ENCODE results near the gene CD209. TPM values are rescaled to one million over a fixed set of nuclear protein-coding genes. Genes with fewer than 3 reads are reported as not detected.
"Not testable (repeated sequence)": the region's sequence is repeated elsewhere in the genome, so short reads cannot be mapped to it uniquely, and the experiment has no call there.

The CD209 gene
- total RNA-seq, 5 donors from 2014 or later (not counting 1 experiment from before 2014, with no cell fraction given) = 0.07 TPM; not detected in 4

- CTCF ChIA-PET; H3K36me3 ChIP-seq (ENCODE audit: control insufficient read depth in 2 of 2, extremely low read depth in 1 of 2, insufficient read depth in 1 of 2, low read length in 1 of 2); H3K4me3 ChIP-seq (ENCODE audit: control insufficient read depth in 1 of 2, extremely low read depth in 1 of 2, low read length in 1 of 2); H3K4me3 Mint-ChIP-seq; POLR2A ChIA-PET; DNase-seq; H3K27me3 Mint-ChIP-seq; ATAC-seq (replicated peaks in 1 of 4); H3K4me1 ChIP-seq (ENCODE audit: control insufficient read depth in 1 of 2, extremely low read depth in 1 of 2, insufficient read depth in 2 of 2, low read length in 2 of 2); H3K9me3 Mint-ChIP-seq; H3K27ac Mint-ChIP-seq; H3K9me3 ChIP-seq; H3K36me3 Mint-ChIP-seq; H3K27ac ChIP-seq (ENCODE audit: low read length): not testable (repeated sequence)
- WGBS (ENCODE audit: insufficient coverage) = 92% methylated on average over 2 of the region's 2 CpGs
- H3K4me1 Mint-ChIP-seq = peaks cover 8 to 10% (median 8%) of the 10 kb centered on the region in 3 donors
- peaks cover 0 to 40% of the 10 kb centered on the region in 2 experiments for H3K27me3 ChIP-seq (replicated peaks in 1 of 2; ENCODE audit: control insufficient read depth in 2 of 2, extremely low read depth in 1 of 2, insufficient read depth in 2 of 2, low read length in 1 of 2)
Observed at GRCh38 chr19:7765043-7765442, 17.7 kb upstream of the CD209 start.

GRCh38 chr19:7764157-7764556, 16.8 kb upstream of the CD209 start:
- POLR2A ChIA-PET; DNase-seq; CTCF ChIA-PET; H3K27ac Mint-ChIP-seq; H3K9me3 ChIP-seq; H3K4me1 ChIP-seq (ENCODE audit: control insufficient read depth in 1 of 2, extremely low read depth in 1 of 2, insufficient read depth in 2 of 2, low read length in 2 of 2); H3K9me3 Mint-ChIP-seq; H3K27ac ChIP-seq (ENCODE audit: low read length); H3K36me3 ChIP-seq (ENCODE audit: control insufficient read depth in 2 of 2, extremely low read depth in 1 of 2, insufficient read depth in 1 of 2, low read length in 1 of 2); H3K4me3 Mint-ChIP-seq; H3K4me3 ChIP-seq (ENCODE audit: control insufficient read depth in 1 of 2, extremely low read depth in 1 of 2, low read length in 1 of 2); ATAC-seq (replicated peaks in 1 of 4); H3K36me3 Mint-ChIP-seq: not testable (repeated sequence)
- Mint-ChIP-seq H3K27me3 (peaks cover 0 to 10% of the 10 kb centered on the region in 2 donors), H3K4me1 (peaks cover 8 to 10% (median 8%) of the 10 kb centered on the region in 3 donors)
- 100% methylated on average over 1 of the region's 3 CpGs for WGBS (ENCODE audit: insufficient coverage)
- peaks cover 0 to 42% of the 10 kb centered on the region in 2 experiments for H3K27me3 ChIP-seq (replicated peaks in 1 of 2; ENCODE audit: control insufficient read depth in 2 of 2, extremely low read depth in 1 of 2, insufficient read depth in 2 of 2, low read length in 1 of 2)

- Mint-ChIP-seq H3K4me1 (peaks cover 8 to 10% (median 8%) of the 10 kb centered on the region in 3 donors), H3K27me3 (peaks cover 0 to 10% of the 10 kb centered on the region in 2 donors), H3K36me3 (peaks cover 3% of the 10 kb centered on the region), H3K27ac (no peak overlapping the region), H3K9me3 (peaks cover 0 to 12% (median 12%) of the 10 kb centered on the region in 3 donors), H3K4me3 (no peak overlapping the region)
- H3K27me3 ChIP-seq (replicated peaks in 1 of 2; ENCODE audit: control insufficient read depth in 2 of 2, extremely low read depth in 1 of 2, insufficient read depth in 2 of 2, low read length in 1 of 2) = peaks cover 0 to 42% of the 10 kb centered on the region in 2 experiments
- 63% methylated on average over 1 of the region's 1 CpG for WGBS (ENCODE audit: insufficient coverage)
- peaks cover 5% of the 10 kb centered on the region for H3K9me3 ChIP-seq
- H3K36me3 ChIP-seq (ENCODE audit: control insufficient read depth in 2 of 2, extremely low read depth in 1 of 2, insufficient read depth in 1 of 2, low read length in 1 of 2) = no peaks in the 10 kb centered on the region
- H3K27ac ChIP-seq (ENCODE audit: low read length) = no peak overlapping the region
- no peak for DNase-seq
- ATAC-seq (replicated peaks in 1 of 4) = no peak
- CTCF ChIA-PET = no interaction called here
- no peaks in the 10 kb centered on the region for H3K4me1 ChIP-seq (ENCODE audit: control insufficient read depth in 1 of 2, extremely low read depth in 1 of 2, insufficient read depth in 2 of 2, low read length in 2 of 2)
- POLR2A ChIA-PET = no interaction called here
- no peak overlapping the region for H3K4me3 ChIP-seq (ENCODE audit: control insufficient read depth in 1 of 2, extremely low read depth in 1 of 2, low read length in 1 of 2)
Observed at GRCh38 chr19:7763696-7764095, 16.4 kb upstream of the CD209 start.

- H3K4me1 Mint-ChIP-seq = peaks cover 8 to 10% (median 8%) of the 10 kb centered on the region in 3 donors
- POLR2A ChIA-PET = no interaction called here
- 95% methylated on average over 3 of the region's 8 CpGs for WGBS (ENCODE audit: insufficient coverage)
Observed at GRCh38 chr19:7762719-7763293, 15.5 kb upstream of the CD209 start, which contains the start of gene CLEC4M. Gene CLEC4M (plus strand): TSS chr19:7763243. CDS start chr19:7763267, 24 bp downstream.

GRCh38 chr19:7759156-7759555, 11.8 kb upstream of the CD209 start:
- Mint-ChIP-seq H3K36me3 (peaks cover 14% of the 10 kb centered on the region), H3K27me3 (peaks cover 0 to 8% of the 10 kb centered on the region in 2 donors), H3K4me3 (no peak overlapping the region), H3K4me1 (peaks cover 8 to 10% (median 8%) of the 10 kb centered on the region in 3 donors), H3K9me3 (peaks cover 6 to 49% (median 35%) of the 10 kb centered on the region in 3 donors), H3K27ac (no peak overlapping the region)
- ChIA-PET CTCF (interaction anchor here in 1 of 2 donors (0.6 kb wide), 1 partner anchor 95 kb away, joined by 3 read pairs; no protein-coding TSS in a partner anchor), POLR2A (no interaction called here)
- Histone ChIP-seq H3K4me1 (ENCODE audit: control insufficient read depth in 1 of 2, extremely low read depth in 1 of 2, insufficient read depth in 2 of 2, low read length in 2 of 2) (no peaks in the 10 kb centered on the region), H3K4me3 (ENCODE audit: control insufficient read depth in 1 of 2, extremely low read depth in 1 of 2, low read length in 1 of 2) (no peak overlapping the region), H3K27me3 (replicated peaks in 1 of 2; ENCODE audit: control insufficient read depth in 2 of 2, extremely low read depth in 1 of 2, insufficient read depth in 2 of 2, low read length in 1 of 2) (peaks cover 0 to 34% of the 10 kb centered on the region in 2 experiments), H3K27ac (ENCODE audit: low read length) (no peak overlapping the region), H3K36me3 (ENCODE audit: control insufficient read depth in 2 of 2, extremely low read depth in 1 of 2, insufficient read depth in 1 of 2, low read length in 1 of 2) (no peaks in the 10 kb centered on the region), H3K9me3 (peaks cover 5% of the 10 kb centered on the region)
- WGBS (ENCODE audit: insufficient coverage) = no CpG with 5 or more reads among the region's 1 CpG
- DNase-seq = no peak
- no peak for ATAC-seq (replicated peaks in 1 of 4)

More at GRCh38 chr19:7762719-7763293, 15.5 kb upstream of the CD209 start, which contains the start of gene CLEC4M:
- Mint-ChIP-seq H3K36me3 (peaks cover 3% of the 10 kb centered on the region), H3K9me3 (peaks cover 0 to 19% (median 18%) of the 10 kb centered on the region in 3 donors), H3K27ac (no peak within 1 kb of the TSS), H3K27me3 (peaks cover 0 to 10% of the 10 kb centered on the region in 2 donors), H3K4me3 (no peak within 1 kb of the TSS)
- H3K27ac ChIP-seq (ENCODE audit: low read length) = no peak within 1 kb of the TSS
- no peak for ATAC-seq (replicated peaks in 1 of 4)
- no peak within 1 kb of the TSS for H3K4me3 ChIP-seq (ENCODE audit: control insufficient read depth in 1 of 2, extremely low read depth in 1 of 2, low read length in 1 of 2)
- peaks cover 5% of the 10 kb centered on the region for H3K9me3 ChIP-seq
- CTCF ChIA-PET = no interaction called here
- DNase-seq = no peak
- H3K36me3 ChIP-seq (ENCODE audit: control insufficient read depth in 2 of 2, extremely low read depth in 1 of 2, insufficient read depth in 1 of 2, low read length in 1 of 2) = no peaks in the 10 kb centered on the region
- no peaks in the 10 kb centered on the region for H3K4me1 ChIP-seq (ENCODE audit: control insufficient read depth in 1 of 2, extremely low read depth in 1 of 2, insufficient read depth in 2 of 2, low read length in 2 of 2)
- peaks cover 0 to 39% of the 10 kb centered on the region in 2 experiments for H3K27me3 ChIP-seq (replicated peaks in 1 of 2; ENCODE audit: control insufficient read depth in 2 of 2, extremely low read depth in 1 of 2, insufficient read depth in 2 of 2, low read length in 1 of 2)

- Mint-ChIP-seq H3K27me3 (peaks cover 0 to 8% of the 10 kb centered on the region in 2 donors), H3K4me1 (peaks cover 0 to 2% (median under 1%) of the 10 kb centered on the region in 3 donors), H3K27ac (no peak overlapping the region), H3K9me3 (peaks cover 6 to 49% (median 35%) of the 10 kb centered on the region in 3 donors), H3K4me3 (no peak overlapping the region), H3K36me3 (peaks cover 14% of the 10 kb centered on the region)
- peaks cover 5% of the 10 kb centered on the region for H3K9me3 ChIP-seq
- ChIA-PET CTCF (no interaction called here), POLR2A (interaction anchor here in 1 of 2 donors (0.6 kb wide), 1 partner anchor 19 kb away, joined by 3 read pairs; no protein-coding TSS in a partner anchor)
- no peaks in the 10 kb centered on the region for H3K36me3 ChIP-seq (ENCODE audit: control insufficient read depth in 2 of 2, extremely low read depth in 1 of 2, insufficient read depth in 1 of 2, low read length in 1 of 2)
- DNase-seq (no peak), ATAC-seq (replicated peaks in 1 of 4) (no peak)
- H3K4me1 ChIP-seq (ENCODE audit: control insufficient read depth in 1 of 2, extremely low read depth in 1 of 2, insufficient read depth in 2 of 2, low read length in 2 of 2) = no peaks in the 10 kb centered on the region
- H3K4me3 ChIP-seq (ENCODE audit: control insufficient read depth in 1 of 2, extremely low read depth in 1 of 2, low read length in 1 of 2) = no peak overlapping the region
- H3K27ac ChIP-seq (ENCODE audit: low read length) = no peak overlapping the region
- WGBS (ENCODE audit: insufficient coverage) = 78% methylated on average over 3 of the region's 3 CpGs
- peaks cover 0 to 26% of the 10 kb centered on the region in 2 experiments for H3K27me3 ChIP-seq (replicated peaks in 1 of 2; ENCODE audit: control insufficient read depth in 2 of 2, extremely low read depth in 1 of 2, insufficient read depth in 2 of 2, low read length in 1 of 2)
Observed at GRCh38 chr19:7757358-7757757, 10.0 kb upstream of the CD209 start.

Data from T-cell (primary cell).